HepG2 (cell line): Measurements from ENCODE around the gene SPHK2. TPM values are rescaled to one million over a fixed set of nuclear protein-coding genes. Genes with fewer than 3 reads are reported as not detected.

Experiments used
- AKAP8 ChIP-seq: sonication (generic); formaldehyde crosslinking; IDR thresholded peaks from 2 replicates; pipeline ENCODE4 v1.5.1; 2020; ENCODE audit warnings: mild to moderate bottlenecking, missing genetic modification reagents
- ATF6 ChIP-seq: sonication (generic); formaldehyde crosslinking; conservative IDR thresholded peaks from 2 replicates; pipeline ENCODE4 v1.4.0; 2020; ENCODE audit warnings: missing genetic modification reagents
- CENPBD1 ChIP-seq: sonication (generic); formaldehyde crosslinking; IDR thresholded peaks from 2 replicates; pipeline ENCODE4 v1.8.0; 2022; ENCODE audit warnings: missing genetic modification reagents, low read depth, mild to moderate bottlenecking, borderline replicate concordance
- ELK4 ChIP-seq: sonication (generic); formaldehyde crosslinking; IDR thresholded peaks from 2 replicates; pipeline ENCODE4 v1.9.0; 2021; ENCODE audit warnings: missing genetic modification reagents, borderline replicate concordance
- ETV6 ChIP-seq: sonication (generic); formaldehyde crosslinking; conservative IDR thresholded peaks from 2 replicates; pipeline ENCODE4 v1.4.0; 2020; ENCODE audit warnings: missing genetic modification reagents
- GLMP ChIP-seq: sonication (generic); formaldehyde crosslinking; IDR thresholded peaks from 2 replicates; pipeline ENCODE4 v1.9.0; 2021; ENCODE audit warnings: missing genetic modification reagents, mild to moderate bottlenecking, borderline replicate concordance
- GMEB2 ChIP-seq: IDR thresholded peaks from 2 replicates; pipeline ENCODE4 v1.6.1; 2016; ENCODE audit warnings: missing biosample characterization, missing genetic modification reagents, low read depth
- GZF1 ChIP-seq: sonication (generic); formaldehyde crosslinking; IDR thresholded peaks from 2 replicates; pipeline ENCODE4 v1.5.1; 2020; ENCODE audit warnings: mild to moderate bottlenecking, missing genetic modification reagents
- REPIN1 ChIP-seq: sonication (generic); formaldehyde crosslinking; IDR thresholded peaks from 2 replicates; pipeline ENCODE4 v1.8.0; 2022; ENCODE audit warnings: missing genetic modification reagents, low read depth, mild to moderate bottlenecking, borderline replicate concordance
- RFXANK ChIP-seq: IDR thresholded peaks from 2 replicates; pipeline ENCODE4 v1.6.1; 2016
- SAP130 ChIP-seq: IDR thresholded peaks from 2 replicates; pipeline ENCODE4 v1.6.1; 2016; ENCODE audit warnings: low read depth
- SMC3 ChIP-seq: IDR thresholded peaks from 2 replicates; pipeline ENCODE4 v1.6.1; 2011; ENCODE audit warnings: low read length, improper control_type of control experiment
- SPEN ChIP-seq: sonication (generic); formaldehyde crosslinking; IDR thresholded peaks from 2 replicates; pipeline ENCODE4 v1.5.1; 2020; ENCODE audit warnings: low read depth, mild to moderate bottlenecking, missing genetic modification reagents
- ZBTB33 ChIP-seq: sonication (generic); formaldehyde crosslinking; IDR thresholded peaks from 2 replicates; pipeline ENCODE4 v1.4.0; 2020; ENCODE audit warnings: missing genetic modification reagents
- ZEB1 ChIP-seq: IDR thresholded peaks from 2 replicates; pipeline ENCODE4 v1.6.1; 2012; ENCODE audit warnings: mild to moderate bottlenecking, low read depth, inconsistent platforms; ENCODE audit not compliant: insufficient replicate concordance
- ZKSCAN5 ChIP-seq: sonication (generic); formaldehyde crosslinking; IDR thresholded peaks from 2 replicates; pipeline ENCODE4 v1.5.1; 2020; ENCODE audit warnings: mild to moderate bottlenecking, missing genetic modification reagents
- ZNF17 ChIP-seq: sonication (generic); formaldehyde crosslinking; IDR thresholded peaks from 2 replicates; pipeline ENCODE4 v1.5.0; 2020; ENCODE audit warnings: mild to moderate bottlenecking, missing genetic modification reagents
- ZNF333 ChIP-seq: sonication (generic); formaldehyde crosslinking; IDR thresholded peaks from 2 replicates; pipeline ENCODE4 v1.4.0; 2020; ENCODE audit warnings: mild to moderate bottlenecking, missing genetic modification reagents, borderline replicate concordance
- ZNF382 ChIP-seq: sonication (generic); formaldehyde crosslinking; IDR thresholded peaks from 2 replicates; pipeline ENCODE4 v1.5.0; 2020; ENCODE audit warnings: missing genetic modification reagents, mild to moderate bottlenecking, borderline replicate concordance
- ZNF530 ChIP-seq: sonication (generic); formaldehyde crosslinking; IDR thresholded peaks from 2 replicates; pipeline ENCODE4 v1.5.0; 2020; ENCODE audit warnings: low read depth, mild to moderate bottlenecking, missing genetic modification reagents
- ZNF564 ChIP-seq: sonication (generic); formaldehyde crosslinking; IDR thresholded peaks from 2 replicates; pipeline ENCODE4 v1.8.1; 2023; ENCODE audit warnings: mild to moderate bottlenecking, missing genetic modification reagents
- polyA plus RNA-seq, 8 experiments: library from polyadenylated mRNA; depleted of rRNA in 3 of 8; stranded (reverse) in 7 of 8; unstranded in 1 of 8; fragments of >200 nt; fragmentation: Illumina TruSeq in 4 of 8; extraction: Trizol in 4 of 8; gene quantifications; 2 replicates each; pipeline versions ENCODE4 v1.2.1 to v1.2.3, GENCODE V29; 2011 to 2016; ENCODE audit warnings: low read depth in 4 of 8, missing spikeins in 1 of 8, mixed read lengths in 1 of 8; ENCODE audit not compliant: insufficient read depth in 1 of 8
- total RNA-seq, 5 experiments: library from RNA; depleted of rRNA; stranded (reverse); fragments of >200 nt; fragmentation: Illumina TruSeq; extraction: Trizol; gene quantifications; 2 replicates each; pipeline ENCODE4 v1.2.3, GENCODE V29; 2016; ENCODE audit warnings: low read depth in 1 of 5

Gene SPHK2
- total and polyA plus RNA-seq, 2 of the 13 experiments (the other 11 are each of a cell fraction or from before 2014, with no cell fraction given), result 2.9 to 14.4 TPM

GRCh38 chr19:48634424-48635262 is 15.3 kb downstream of the SPHK2 start (continued):
- TF ChIP-seq ZKSCAN5 (no peak), GZF1 (CRISPR knock-in tag) (no peak), SAP130 (CRISPR knock-in tag) (peak; percentile 88), GMEB2 (CRISPR knock-in tag) (no peak), ZNF17 (CRISPR knock-in tag) (no peak), RFXANK (no peak), SMC3 (no peak), ZNF382 (CRISPR knock-in tag) (no peak), ELK4 (no peak), ZBTB33 (CRISPR knock-in tag) (no peak; the same call in 1 of the 2 replicates), CENPBD1 (CRISPR knock-in tag) (no peak), ZNF333 (CRISPR knock-in tag) (no peak), AKAP8 (CRISPR knock-in tag) (no peak), GLMP (CRISPR knock-in tag) (no peak), ZNF564 (CRISPR knock-in tag) (no peak), SPEN (CRISPR knock-in tag) (peak; percentile 65; the same call in 1 of the 2 replicates), ATF6 (no peak), ETV6 (CRISPR knock-in tag) (no peak), ZNF530 (CRISPR knock-in tag) (no peak), REPIN1 (CRISPR knock-in tag) (peak; percentile 72), ZEB1 (peak; percentile 14)
